GM23338 (cell line): ENCODE measurements around the gene AGTR1. TPM values are rescaled to one million over a fixed set of nuclear protein-coding genes. Genes with fewer than 3 reads are reported as not detected.

ENCODE experiments used
- ATAC-seq: fragments of 200-7000 bp; cut with Tn5 transposase; 3 replicates; pipeline ENCODE4 v1.9.1; 2020
- DNase-seq: peaks from one replicate; pipeline ENCODE4 v3.0.0-alpha.2; 2015; ENCODE audit warnings: low spot score
- H2AFZ ChIP-seq: fragments of 200-600 bp; sonication (generic); 2 replicates; pipeline ENCODE4 v1.8.0; 2016; ENCODE audit warnings: antibody characterized with exemption, mild to moderate bottlenecking, moderate library complexity
- H3F3A ChIP-seq: fragments of 200-600 bp; sonication (generic); replicated peaks from 2 replicates; pipeline ENCODE4 v1.8.0; 2017; ENCODE audit warnings: antibody characterized with exemption, mixed run types, low read depth
- H3K27ac ChIP-seq: fragments of 200-600 bp; sonication (generic); 2 replicates; pipeline ENCODE4 v1.6.1; 2016; ENCODE audit warnings: low read depth
- H3K27me3 ChIP-seq: fragments of 200-600 bp; sonication (generic); 2 replicates; pipeline ENCODE4 v1.8.0; 2016; ENCODE audit warnings: mild to moderate bottlenecking, mixed run types, moderate library complexity; ENCODE audit not compliant: insufficient read depth
- H3K36me3 ChIP-seq: fragments of 200-600 bp; sonication (generic); 2 replicates; pipeline ENCODE4 v1.8.0; 2016; ENCODE audit warnings: mild to moderate bottlenecking; ENCODE audit not compliant: insufficient read depth
- H3K4me1 ChIP-seq: fragments of 200-600 bp; sonication (generic); 2 replicates; pipeline ENCODE4 v1.8.0; 2016; ENCODE audit warnings: mild to moderate bottlenecking, moderate library complexity; ENCODE audit not compliant: insufficient read depth
- H3K4me2 ChIP-seq: fragments of 200-600 bp; sonication (generic); 2 replicates; pipeline ENCODE4 v1.7.1; 2017; ENCODE audit warnings: mixed run types
- H3K4me3 ChIP-seq: fragments of 200-600 bp; sonication (generic); 2 replicates; pipeline ENCODE4 v1.6.1; 2016; ENCODE audit warnings: mixed run types
- H3K79me2 ChIP-seq: fragments of 200-600 bp; sonication (generic); replicated peaks from 2 replicates; pipeline ENCODE4 v1.8.0; 2017; ENCODE audit warnings: mild to moderate bottlenecking; ENCODE audit not compliant: insufficient read depth
- H3K9me2 ChIP-seq: fragments of 200-600 bp; sonication (generic); 2 replicates; pipeline ENCODE4 v1.8.0; 2017; ENCODE audit not compliant: insufficient read depth
- H4K20me1 ChIP-seq: fragments of 200-600 bp; sonication (generic); replicated peaks from 2 replicates; pipeline ENCODE4 v1.8.0; 2017; ENCODE audit warnings: mild to moderate bottlenecking; ENCODE audit not compliant: insufficient read depth
- H3K27ac Mint-ChIP-seq: 2 replicates; pipeline ENCODE4 v1.8.0; 2020; ENCODE audit warnings: inconsistent platforms, mild to moderate bottlenecking, moderate library complexity, mixed read lengths
- H3K27me3 Mint-ChIP-seq: 3 replicates; pipeline ENCODE4 v1.8.0; 2022; ENCODE audit warnings: low read depth, mild to moderate bottlenecking, moderate library complexity, mixed read lengths, inconsistent platforms; ENCODE audit not compliant: insufficient read depth, poor library complexity
- H3K36me3 Mint-ChIP-seq: 3 replicates; pipeline ENCODE4 v1.8.0; 2021; ENCODE audit warnings: low read depth, mild to moderate bottlenecking, inconsistent platforms, moderate library complexity, mixed read lengths
- H3K4me1 Mint-ChIP-seq: 3 replicates; pipeline ENCODE4 v1.8.0; 2020; ENCODE audit warnings: mild to moderate bottlenecking, inconsistent platforms, mixed read lengths
- H3K4me3 Mint-ChIP-seq: 3 replicates; pipeline ENCODE4 v1.8.0; 2021; ENCODE audit warnings: moderate library complexity, mild to moderate bottlenecking, inconsistent platforms, mixed read lengths
- H3K9me3 Mint-ChIP-seq: 3 replicates; pipeline ENCODE4 v1.8.0; 2020; ENCODE audit warnings: moderate library complexity, mild to moderate bottlenecking, inconsistent platforms, mixed read lengths
- EZH2 ChIP-seq: fragments of 200-600 bp; sonication (generic); IDR thresholded peaks from one replicate; pipeline ENCODE4 v1.8.0; 2017; ENCODE audit warnings: antibody characterized with exemption, mild to moderate bottlenecking, low read depth; ENCODE audit not compliant: unreplicated experiment
- JUNB ChIP-seq: IDR thresholded peaks from one replicate; pipeline ENCODE4 v1.6.1; 2016; ENCODE audit warnings: antibody characterized with exemption; ENCODE audit not compliant: unreplicated experiment
- POLR2AphosphoS5 ChIP-seq: IDR thresholded peaks from 2 replicates; pipeline ENCODE4 v1.6.1; 2016; ENCODE audit warnings: antibody characterized with exemption, low read depth
- REST ChIP-seq: IDR thresholded peaks from one replicate; pipeline ENCODE4 v1.6.1; 2018; ENCODE audit warnings: antibody characterized with exemption; ENCODE audit not compliant: unreplicated experiment
- STAT1 ChIP-seq: IDR thresholded peaks from one replicate; pipeline ENCODE4 v1.6.1; 2016; ENCODE audit warnings: antibody characterized with exemption; ENCODE audit not compliant: unreplicated experiment
- ZNF462 ChIP-seq: fragments of 250-450 bp; sonication (Bioruptor Pico); IDR thresholded peaks from 2 replicates; pipeline ENCODE4 v1.5.0; 2020; ENCODE audit warnings: mild to moderate bottlenecking, moderate library complexity
- polyA plus RNA-seq: library from polyadenylated mRNA; unstranded; fragments of >200 nt; fragmentation: Nextera tagmentation; extraction: Ambion mirVana; gene quantifications from 2 replicates; pipeline ENCODE4 v1.2.1, GENCODE V29; 2016
- total RNA-seq: library from RNA; depleted of rRNA; stranded (reverse); fragments of >200 nt; shearing (Covaris generic); gene quantifications from 2 replicates; pipeline ENCODE4 v1.2.3, GENCODE V29; 2014

AGTR1 gene
- total and polyA plus RNA-seq, 2 experiments from 2014 or later, result 0.16 TPM; not detected in 1

GRCh38 chr3:148720873-148721272 is 23.2 kb downstream of the AGTR1 start (continued):
- TF ChIP-seq ZNF462 (CRISPR knock-in tag) (no peak), JUNB (no peak), EZH2 (no peak), STAT1 (no peak), POLR2AphosphoS5 (no peak)

- Histone ChIP-seq H3K36me3 (no peaks in the 10 kb centered on the region), H3K4me2 (no peak overlapping the region), H3F3A (no peaks in the 10 kb centered on the region), H3K27ac (no peak overlapping the region), H2AFZ (no peak overlapping the region), H3K79me2 (no peaks in the 10 kb centered on the region), H3K4me3 (no peak overlapping the region), H3K9me2 (no peaks in the 10 kb centered on the region), H3K4me1 (no peaks in the 10 kb centered on the region), H3K27me3 (no peaks in the 10 kb centered on the region), H4K20me1 (no peaks in the 10 kb centered on the region)
- DNase-seq (no peak), ATAC-seq (no peak)
- no peak overlapping the region for H3K27ac Mint-ChIP-seq
- H3K4me1 Mint-ChIP-seq, result peaks cover 12% of the 10 kb centered on the region; the same call in 2 of the 3 replicates
- TF ChIP-seq JUNB, result no peak
- no peak for TF ChIP-seq ZNF462 (CRISPR knock-in tag)
- no peak for TF ChIP-seq REST
- no peaks in the 10 kb centered on the region for H3K36me3 Mint-ChIP-seq
- no peaks in the 10 kb centered on the region for H3K27me3 Mint-ChIP-seq
- H3K4me3 Mint-ChIP-seq, result no peak overlapping the region
- no peaks in the 10 kb centered on the region for H3K9me3 Mint-ChIP-seq
Observed at GRCh38 chr3:148723631-148724030, 25.9 kb downstream of the AGTR1 start.
